ENCODE data around the gene NPTXR. TPM values are rescaled to one million over a fixed set of nuclear protein-coding genes. Genes with fewer than 3 reads are reported as not detected.

NPTXR gene
- total RNA-seq, 2 experiments from 2014 or later, result 0.08 TPM; not detected in 1

- CTCF ChIA-PET (ENCODE audit: unreplicated experiment), result no interaction called here
- Histone ChIP-seq H3K4me1 (ENCODE audit: insufficient read depth, low read length, poor library complexity, severe bottlenecking) (no peaks in the 10 kb centered on the region), H3K4me3 (ENCODE audit: low read depth, low read length, poor library complexity, severe bottlenecking) (no peak overlapping the region), H3K4me2 (ENCODE audit: low read length) (no peak overlapping the region), H4K20me1 (ENCODE audit: insufficient read depth, low read length) (no peaks in the 10 kb centered on the region), H3K79me2 (ENCODE audit: insufficient read depth, low read depth, low read length) (no peaks in the 10 kb centered on the region), H2AFZ (ENCODE audit: low read length) (no peak overlapping the region), H3K9me3 (ENCODE audit: low read length) (no peaks in the 10 kb centered on the region), H3K9me2 (ENCODE audit: insufficient read depth, low read length) (no peaks in the 10 kb centered on the region), H3K27ac (ENCODE audit: low read depth, low read length, poor library complexity, severe bottlenecking) (no peak overlapping the region), H3K36me3 (ENCODE audit: insufficient read depth, low read length) (no peaks in the 10 kb centered on the region)
- intact Hi-C loops (cut with micrococcal nuclease; ENCODE audit: unreplicated experiment), result loop anchor here (10.0 kb wide), 1 partner anchor 90 kb away; no protein-coding TSS in a partner anchor
- no TSS peak for BruUV-seq (replicated peaks)
- POLR2A ChIA-PET, result no interaction called here
- no peak for TF ChIP-seq EZH2phosphoT487 (IDR thresholded peaks at IDR 0.05; ENCODE audit: borderline replicate concordance, low read depth, low read length)
- TF ChIP-seq, protein P1, sequence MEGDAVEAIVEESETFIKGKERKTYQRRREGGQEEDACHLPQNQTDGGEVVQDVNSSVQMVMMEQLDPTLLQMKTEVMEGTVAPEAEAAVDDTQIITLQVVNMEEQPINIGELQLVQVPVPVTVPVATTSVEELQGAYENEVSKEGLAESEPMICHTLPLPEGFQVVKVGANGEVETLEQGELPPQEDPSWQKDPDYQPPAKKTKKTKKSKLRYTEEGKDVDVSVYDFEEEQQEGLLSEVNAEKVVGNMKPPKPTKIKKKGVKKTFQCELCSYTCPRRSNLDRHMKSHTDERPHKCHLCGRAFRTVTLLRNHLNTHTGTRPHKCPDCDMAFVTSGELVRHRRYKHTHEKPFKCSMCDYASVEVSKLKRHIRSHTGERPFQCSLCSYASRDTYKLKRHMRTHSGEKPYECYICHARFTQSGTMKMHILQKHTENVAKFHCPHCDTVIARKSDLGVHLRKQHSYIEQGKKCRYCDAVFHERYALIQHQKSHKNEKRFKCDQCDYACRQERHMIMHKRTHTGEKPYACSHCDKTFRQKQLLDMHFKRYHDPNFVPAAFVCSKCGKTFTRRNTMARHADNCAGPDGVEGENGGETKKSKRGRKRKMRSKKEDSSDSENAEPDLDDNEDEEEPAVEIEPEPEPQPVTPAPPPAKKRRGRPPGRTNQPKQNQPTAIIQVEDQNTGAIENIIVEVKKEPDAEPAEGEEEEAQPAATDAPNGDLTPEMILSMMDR (conservative IDR thresholded peaks at IDR 0.05; ENCODE audit: low read length), result 0 out of 2 replicates have a peak, but pooled peaks have one; percentile 29
- DNase-seq (ENCODE audit: low spot score), result peak; percentile 61
Measured at GRCh38 chr22:38824585-38824984, 19.2 kb downstream of the NPTXR start.

- Histone ChIP-seq H3K36me3 (ENCODE audit: insufficient read depth, low read length) (no peaks in the 10 kb centered on the region), H3K9me2 (ENCODE audit: insufficient read depth, low read length) (no peaks in the 10 kb centered on the region), H3K4me3 (ENCODE audit: low read depth, low read length, poor library complexity, severe bottlenecking) (no peak overlapping the region), H2AFZ (ENCODE audit: low read length) (no peak overlapping the region), H4K20me1 (ENCODE audit: insufficient read depth, low read length) (no peaks in the 10 kb centered on the region), H3K79me2 (ENCODE audit: insufficient read depth, low read depth, low read length) (no peaks in the 10 kb centered on the region), H3K4me2 (ENCODE audit: low read length) (no peak overlapping the region), H3K4me1 (ENCODE audit: insufficient read depth, low read length, poor library complexity, severe bottlenecking) (no peaks in the 10 kb centered on the region), H3K9me3 (ENCODE audit: low read length) (no peaks in the 10 kb centered on the region), H3K27ac (ENCODE audit: low read depth, low read length, poor library complexity, severe bottlenecking) (no peak overlapping the region)
- no peak for TF ChIP-seq EZH2phosphoT487 (IDR thresholded peaks at IDR 0.05; ENCODE audit: borderline replicate concordance, low read depth, low read length)
- TF ChIP-seq, protein P1 (conservative IDR thresholded peaks at IDR 0.05; ENCODE audit: low read length), result no peak
- DNase-seq (ENCODE audit: low spot score), result no peak
- no TSS peak for BruUV-seq (replicated peaks)
- ChIA-PET CTCF (ENCODE audit: unreplicated experiment) (interaction anchor here (0.6 kb wide), 1 partner anchor 55 kb away, joined by 3 read pairs; no protein-coding TSS in a partner anchor), POLR2A (no interaction called here)
- intact Hi-C loops (cut with micrococcal nuclease; ENCODE audit: unreplicated experiment), result loop anchor here (10.0 kb wide), 1 partner anchor 91 kb away; no protein-coding TSS in a partner anchor
Measured at GRCh38 chr22:38823637-38824036, 20.2 kb downstream of the NPTXR start.

DNA sequence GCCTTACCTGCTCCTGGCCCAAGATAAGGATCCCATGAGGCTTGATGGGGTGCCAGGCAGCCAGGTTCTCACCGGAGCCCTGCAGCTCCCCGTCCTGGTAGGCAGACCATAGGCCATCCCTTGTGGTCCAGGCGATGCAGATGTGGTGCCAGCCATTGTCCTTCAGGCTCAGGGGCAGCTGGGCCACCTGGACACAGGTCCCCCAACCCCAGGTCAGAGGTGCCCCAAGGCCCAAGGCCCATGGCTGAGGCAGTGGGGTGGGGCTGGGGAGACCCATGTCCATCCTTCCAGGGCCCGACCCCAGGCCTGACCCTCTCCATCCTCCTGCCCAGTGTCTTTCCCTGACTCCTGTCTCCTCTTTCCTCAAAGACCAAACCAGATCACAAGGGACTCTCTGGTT lies 20.8 kb downstream of the NPTXR start:
- CTCF ChIA-PET (ENCODE audit: unreplicated experiment), result no interaction called here
- Histone ChIP-seq H4K20me1 (ENCODE audit: insufficient read depth, low read length) (no peaks in the 10 kb centered on the region), H3K9me3 (ENCODE audit: low read length) (no peaks in the 10 kb centered on the region), H3K27ac (ENCODE audit: low read depth, low read length, poor library complexity, severe bottlenecking) (no peak overlapping the region), H2AFZ (ENCODE audit: low read length) (no peak overlapping the region), H3K4me1 (ENCODE audit: insufficient read depth, low read length, poor library complexity, severe bottlenecking) (no peaks in the 10 kb centered on the region), H3K4me2 (ENCODE audit: low read length) (no peak overlapping the region), H3K79me2 (ENCODE audit: insufficient read depth, low read depth, low read length) (no peaks in the 10 kb centered on the region), H3K9me2 (ENCODE audit: insufficient read depth, low read length) (no peaks in the 10 kb centered on the region), H3K4me3 (ENCODE audit: low read depth, low read length, poor library complexity, severe bottlenecking) (no peak overlapping the region), H3K36me3 (ENCODE audit: insufficient read depth, low read length) (no peaks in the 10 kb centered on the region)
- POLR2A ChIA-PET, result no interaction called here
- DNase-seq (ENCODE audit: low spot score), result no peak
- no TSS peak for BruUV-seq (replicated peaks)
- intact Hi-C loops (cut with micrococcal nuclease; ENCODE audit: unreplicated experiment), result loop anchor here (10.0 kb wide), 1 partner anchor 92 kb away; no protein-coding TSS in a partner anchor
- no peak for TF ChIP-seq EZH2phosphoT487 (IDR thresholded peaks at IDR 0.05; ENCODE audit: borderline replicate concordance, low read depth, low read length)
- TF ChIP-seq, protein P1 (conservative IDR thresholded peaks at IDR 0.05; ENCODE audit: low read length), result no peak

Data from OCI-LY7 (cell line).